Endometrial microvascular endothelial cells (primary cell): Measurements from ENCODE around the gene VWA3B. TPM values are rescaled to one million over a fixed set of nuclear protein-coding genes. Genes with fewer than 3 reads are reported as not detected.
"Not testable (repeated sequence)": the region's sequence is repeated elsewhere in the genome, so short reads cannot be mapped to it uniquely, and the experiment has no call there.

ENCODE experiments used
- in situ Hi-C: cut with HindIII; loops from 2 replicates; pipeline ENCODE4 v1.10.0; 2017; ENCODE audit warnings: low sequenced_read_pairs, low pct_unique_long_range_greater_than_20kb; ENCODE audit errors: inconsistent ontology term
- total RNA-seq: library from RNA; depleted of rRNA; stranded (reverse); fragments of >200 nt; gene quantifications from one replicate; pipeline ENCODE4 v1.2.3, GENCODE V29; 2015; ENCODE audit errors: inconsistent ontology term

The VWA3B gene
- total RNA-seq, 1 donor from 2014 or later = not detected

GRCh38 chr2:98127229-98127989 is 40.4 kb downstream of the VWA3B start:
- in situ Hi-C loops = no loop called here

- in situ Hi-C loops = no loop called here
Measured at GRCh38 chr2:98128556-98129109, 41.7 kb downstream of the VWA3B start.

GRCh38 chr2:98130073-98130472 is 43.1 kb downstream of the VWA3B start:
- in situ Hi-C loops = not testable (repeated sequence)

DNA sequence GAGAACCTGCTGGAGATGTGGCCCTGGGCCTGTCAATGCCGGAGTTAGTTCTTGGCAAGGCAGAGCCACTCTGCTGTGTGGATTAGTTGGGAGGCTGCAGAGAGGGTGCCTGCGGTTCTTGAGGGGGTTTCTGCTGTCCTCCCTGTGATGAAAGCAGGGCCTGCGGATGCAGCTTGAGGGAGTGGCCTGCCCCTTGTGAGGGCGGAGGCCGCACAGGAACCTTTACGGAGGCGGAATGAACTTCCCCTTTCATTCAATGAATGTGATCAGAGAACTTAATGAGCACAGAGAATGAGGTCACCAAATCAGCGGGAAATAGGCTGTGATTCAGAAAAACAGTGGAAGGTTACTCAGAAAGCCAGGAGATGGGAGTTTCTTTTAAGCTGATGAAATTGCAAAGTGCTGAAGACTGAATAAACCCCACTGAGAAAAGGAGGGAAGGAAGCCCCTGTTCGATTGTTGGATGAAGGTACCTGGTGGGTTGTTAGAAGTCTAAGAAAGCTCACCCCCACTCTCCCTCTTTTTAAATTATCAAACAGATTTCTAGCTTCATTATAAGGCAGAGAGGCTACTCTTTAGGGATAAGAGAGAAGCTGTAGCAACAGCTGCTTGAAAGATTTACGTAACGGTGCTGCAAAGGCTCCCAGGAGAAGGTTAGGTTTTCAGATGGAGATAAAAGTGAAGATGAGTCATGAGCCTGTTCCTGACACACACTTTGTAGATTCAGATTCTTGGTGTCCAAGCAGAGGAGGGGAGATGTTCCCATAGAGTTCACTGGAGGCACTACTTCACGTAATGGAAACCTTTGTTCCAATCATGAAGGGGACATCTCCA is 47.4 kb downstream of the VWA3B start:
- in situ Hi-C loops = no loop called here

GRCh38 chr2:98137196-98137595 is 50.2 kb downstream of the VWA3B start:
- in situ Hi-C loops = no loop called here

GRCh38 chr2:98138978-98139377 is 52.0 kb downstream of the VWA3B start:
- in situ Hi-C loops = not testable (repeated sequence)

GRCh38 chr2:98140210-98140609 is 53.2 kb downstream of the VWA3B start:
- in situ Hi-C loops = no loop called here

- in situ Hi-C loops = no loop called here
Measured at GRCh38 chr2:98142106-98142791, 55.3 kb downstream of the VWA3B start.

- in situ Hi-C loops = no loop called here
Measured at GRCh38 chr2:98145070-98145469, 58.1 kb downstream of the VWA3B start.

- in situ Hi-C loops = not testable (repeated sequence)
Measured at GRCh38 chr2:98147900-98148299, 60.9 kb downstream of the VWA3B start.

DNA sequence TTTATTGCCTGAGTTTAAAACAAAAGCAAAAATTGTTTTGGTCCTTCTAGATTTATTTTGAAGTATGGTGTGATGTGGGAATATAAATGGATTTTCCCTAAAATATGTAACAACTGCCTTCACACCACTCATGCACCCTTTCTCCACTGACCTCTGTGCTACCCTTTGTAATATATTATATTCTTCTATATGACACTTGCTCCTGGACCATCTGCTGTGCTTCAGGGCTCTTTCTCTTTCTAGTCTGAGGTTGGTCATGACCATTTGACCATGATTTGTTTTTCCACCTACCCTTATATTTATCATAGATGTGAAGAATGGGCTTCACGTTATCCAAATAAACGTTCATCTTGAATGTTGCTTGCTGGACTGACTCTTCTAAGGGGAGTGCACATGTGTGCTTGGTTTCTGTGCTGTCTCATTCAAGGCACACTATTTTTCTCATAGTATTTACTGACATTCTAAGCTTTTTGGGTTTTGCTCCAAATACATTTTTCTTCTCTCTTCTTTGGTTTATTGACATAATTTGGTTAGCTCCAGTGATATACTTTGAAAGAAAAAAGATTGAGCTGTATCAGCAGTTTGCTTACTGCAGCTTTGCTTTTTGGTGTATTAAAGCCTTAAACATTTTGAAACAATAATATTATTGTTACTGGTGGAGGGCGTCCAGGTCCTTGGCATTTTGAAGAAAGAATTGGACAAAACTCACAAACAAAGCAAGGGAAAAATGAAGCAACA is 61.8 kb downstream of the VWA3B start:
- in situ Hi-C loops = no loop called here

DNA sequence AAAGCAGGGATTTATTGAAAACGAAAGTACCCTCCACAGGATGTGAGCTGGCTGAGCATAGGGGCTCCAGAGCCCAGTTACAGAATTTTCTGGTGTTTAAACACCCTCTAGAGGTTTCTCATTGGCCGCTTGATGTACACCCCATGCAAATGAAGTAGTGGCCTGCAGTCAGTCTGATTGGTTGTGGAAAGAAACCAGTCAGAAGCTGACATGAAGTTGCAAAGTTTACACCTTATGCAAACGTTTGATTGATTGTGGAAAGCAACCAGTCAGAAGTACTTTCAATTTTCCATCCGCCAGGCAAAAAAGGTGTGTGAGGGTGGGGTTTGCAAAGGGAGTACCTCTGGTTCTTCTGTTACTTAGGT is 62.3 kb downstream of the VWA3B start:
- in situ Hi-C loops = no loop called here

DNA sequence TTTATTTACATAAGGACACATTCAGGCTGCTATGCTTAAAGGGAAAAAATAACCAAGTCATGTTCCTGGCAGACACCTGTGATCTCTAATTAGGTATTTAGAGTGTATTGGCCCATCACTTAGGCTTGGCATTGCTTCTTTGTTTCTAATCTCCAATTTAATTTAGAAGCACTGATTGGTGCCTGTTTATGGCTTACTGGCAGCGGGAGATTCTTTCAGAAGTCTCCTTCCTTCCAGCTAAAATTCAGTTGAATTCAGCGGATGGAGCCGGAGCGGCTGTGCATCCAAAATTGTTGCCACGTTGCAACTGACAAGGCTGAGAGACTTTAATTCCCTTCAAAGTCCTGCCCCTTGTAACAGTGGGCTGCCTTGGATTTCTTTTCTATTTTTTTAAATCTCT is 66.5 kb downstream of the VWA3B start:
- in situ Hi-C loops = no loop called here

- in situ Hi-C loops = no loop called here
Measured at GRCh38 chr2:98155291-98155690, 68.3 kb downstream of the VWA3B start.

DNA sequence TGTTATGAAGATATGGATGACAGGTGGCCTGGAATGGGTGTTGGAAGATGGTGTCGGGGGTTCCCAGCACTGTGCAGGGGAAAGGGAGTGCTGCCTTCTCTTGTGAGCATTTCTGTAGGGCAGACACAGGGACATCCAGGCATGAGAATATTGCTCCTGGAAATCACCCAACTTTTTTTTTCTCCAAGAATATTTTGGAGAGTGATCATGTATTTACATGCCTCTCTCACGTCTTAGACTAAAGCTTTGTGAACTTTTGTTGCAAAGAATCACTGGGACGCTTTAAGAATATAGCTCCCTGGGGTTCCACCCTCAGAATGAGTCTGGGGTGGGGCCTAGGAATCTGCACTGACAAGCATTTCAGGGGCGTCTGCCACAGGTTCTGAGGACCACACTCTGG is 68.7 kb downstream of the VWA3B start:
- in situ Hi-C loops = no loop called here

GRCh38 chr2:98156304-98156703 is 69.3 kb downstream of the VWA3B start:
- in situ Hi-C loops = no loop called here

- in situ Hi-C loops = no loop called here
Measured at GRCh38 chr2:98157557-98157956, 70.6 kb downstream of the VWA3B start.

- in situ Hi-C loops = no loop called here
Measured at GRCh38 chr2:98158305-98158704, 71.3 kb downstream of the VWA3B start.

- in situ Hi-C loops = no loop called here
Measured at GRCh38 chr2:98160554-98160953, 73.6 kb downstream of the VWA3B start.
